Measurements from ENCODE around the gene MMP23B.

- TF ChIP-seq CTCF (IDR thresholded peaks at IDR 0.05) (no peak), POLR2A (IDR thresholded peaks at IDR 0.05) (no peak)
Measured at GRCh38 chr1:1605724-1606123, 26.2 kb upstream of the MMP23B start.

All from Peyer's patch (tissue), 4 donors.